ENCODE measurements around the gene GZMA. TPM values are rescaled to one million over a fixed set of nuclear protein-coding genes. Genes with fewer than 3 reads are reported as not detected.

Gene GZMA
- total RNA-seq, 2 donors from 2014 or later: 0.55 TPM; not detected in 1

- Histone ChIP-seq H3K36me3 (no peaks in the 10 kb centered on the region), H3K27ac (no peak overlapping the region), H3K27me3 (no peaks in the 10 kb centered on the region), H3K9me3 (no peaks in the 10 kb centered on the region), H3K4me3 (no peak overlapping the region), H3K4me1 (no peaks in the 10 kb centered on the region)
- TF ChIP-seq CTCF (IDR thresholded peaks at IDR 0.05): no peak
- no peak for DNase-seq (ENCODE audit: low spot score)
Measured at GRCh38 chr5:55141945-55142690, 39.7 kb downstream of the GZMA start.

GRCh38 chr5:55143624-55144023 is 41.2 kb downstream of the GZMA start:
- H3K36me3 ChIP-seq: no peaks in the 10 kb centered on the region
- no peaks in the 10 kb centered on the region for H3K27me3 ChIP-seq
- no peaks in the 10 kb centered on the region for H3K9me3 ChIP-seq
- H3K4me1 ChIP-seq: no peaks in the 10 kb centered on the region
- no peak for DNase-seq (ENCODE audit: low spot score)
- no peak overlapping the region for H3K4me3 ChIP-seq
- TF ChIP-seq CTCF (IDR thresholded peaks at IDR 0.05): no peak
- no peak overlapping the region for H3K27ac ChIP-seq

- Histone ChIP-seq H3K4me1 (no peaks in the 10 kb centered on the region), H3K9me3 (no peaks in the 10 kb centered on the region), H3K27ac (no peak overlapping the region), H3K36me3 (no peaks in the 10 kb centered on the region), H3K4me3 (no peak overlapping the region), H3K27me3 (no peaks in the 10 kb centered on the region)
- no peak for TF ChIP-seq CTCF (IDR thresholded peaks at IDR 0.05)
- DNase-seq (ENCODE audit: low spot score): no peak
Measured at GRCh38 chr5:55146080-55146479, 43.6 kb downstream of the GZMA start.

GRCh38 chr5:55146543-55147151 is 44.2 kb downstream of the GZMA start:
- Histone ChIP-seq H3K27me3 (no peaks in the 10 kb centered on the region), H3K4me3 (no peak overlapping the region), H3K36me3 (no peaks in the 10 kb centered on the region), H3K9me3 (no peaks in the 10 kb centered on the region), H3K27ac (no peak overlapping the region), H3K4me1 (no peaks in the 10 kb centered on the region)
- peak; percentile 67 to 94 for TF ChIP-seq CTCF (IDR thresholded peaks at IDR 0.05)
- DNase-seq (ENCODE audit: low spot score): peak; percentile 78

- DNase-seq (ENCODE audit: low spot score): no peak
- Histone ChIP-seq H3K9me3 (no peaks in the 10 kb centered on the region), H3K36me3 (no peaks in the 10 kb centered on the region), H3K27ac (no peak overlapping the region), H3K27me3 (no peaks in the 10 kb centered on the region), H3K4me3 (no peak overlapping the region), H3K4me1 (no peaks in the 10 kb centered on the region)
- TF ChIP-seq CTCF (IDR thresholded peaks at IDR 0.05): no peak
Measured at GRCh38 chr5:55149308-55149795, 46.9 kb downstream of the GZMA start.
